ENCODE measurements around the gene FRRS1L.

GRCh38 chr9:109171926-109172325 lies 4.9 kb upstream of the FRRS1L start:
- TF ChIP-seq MAX (CRISPR knock-in tag; IDR thresholded peaks at IDR 0.05) (no peak), CTCF (IDR thresholded peaks at IDR 0.05) (no peak), NR2C2 (CRISPR knock-in tag; IDR thresholded peaks at IDR 0.05) (no peak), ZBTB21 (CRISPR knock-in tag; IDR thresholded peaks at IDR 0.05; ENCODE audit: borderline replicate concordance) (no peak)
